CD14-positive monocyte (primary cell): ENCODE measurements around the gene CIBAR2. TPM values are rescaled to one million over a fixed set of nuclear protein-coding genes. Genes with fewer than 3 reads are reported as not detected.

Experiments
- DNase-seq, 3 donors: peaks; one replicate each; pipeline ENCODE4 v3.0.0-alpha.2; 2011 to 2022
- H2AFZ ChIP-seq: 2 replicates; pipeline ENCODE4 v1.6.0; 2012; ENCODE audit warnings: mild to moderate bottlenecking, low read depth, low read length, inconsistent platforms; ENCODE audit not compliant: insufficient read depth, poor library complexity, severe bottlenecking
- H3K27ac ChIP-seq, 2 donors: 1 replicate in 1 of 2; 2 replicates in 1 of 2; pipeline ENCODE4 v1.5.1; 2012 to 2013; ENCODE audit warnings: low read length in 2 of 2, control low read depth in 1 of 2, inconsistent platforms in 1 of 2, low read depth in 1 of 2, mild to moderate bottlenecking in 1 of 2
- H3K27me3 ChIP-seq, 2 donors: one replicate each; pipeline versions ENCODE4 v1.6.0 to v1.6.1; 2011 to 2013; ENCODE audit warnings: low read length in 2 of 2; ENCODE audit not compliant: control insufficient read depth in 2 of 2, insufficient read depth in 2 of 2
- H3K36me3 ChIP-seq, 2 donors: replicated peaks in 1 of 2; 1 replicate in 1 of 2; 2 replicates in 1 of 2; pipeline versions ENCODE4 v1.5.1 to v1.6.1; 2012 to 2013; ENCODE audit warnings: low read length in 2 of 2, control low read depth in 1 of 2, inconsistent platforms in 1 of 2, mild to moderate bottlenecking in 1 of 2; ENCODE audit not compliant: insufficient read depth in 2 of 2, control insufficient read depth in 1 of 2
- H3K4me1 ChIP-seq, 2 donors: 1 replicate in 1 of 2; 2 replicates in 1 of 2; pipeline versions ENCODE4 v1.5.1 to v1.6.1; 2012 to 2013; ENCODE audit warnings: low read length in 2 of 2, control low read depth in 1 of 2, inconsistent platforms in 1 of 2, mild to moderate bottlenecking in 1 of 2, moderate library complexity in 1 of 2; ENCODE audit not compliant: insufficient read depth in 2 of 2, control insufficient read depth in 1 of 2
- H3K4me2 ChIP-seq: replicated peaks from 2 replicates; pipeline ENCODE3; 2012; ENCODE audit warnings: low read length, moderate library complexity, mild to moderate bottlenecking; ENCODE audit not compliant: poor library complexity, severe bottlenecking; ENCODE audit errors: extremely low read depth
- H3K4me3 ChIP-seq, 3 experiments: fragments of 200-600 bp in 1 of 3; sonication (generic) in 1 of 3; replicated peaks in 1 of 3; 1 replicate in 2 of 3; 2 replicates in 1 of 3; pipeline ENCODE4 v1.5.1; 2011 to 2013; ENCODE audit warnings: low read length in 3 of 3, mild to moderate bottlenecking in 3 of 3, control low read depth in 2 of 3, low read depth in 2 of 3, inconsistent platforms in 1 of 3, moderate library complexity in 1 of 3
- H3K79me2 ChIP-seq: 2 replicates; pipeline ENCODE4 v1.6.0; 2012; ENCODE audit warnings: mild to moderate bottlenecking, control low read depth, inconsistent platforms, low read length, moderate library complexity; ENCODE audit not compliant: insufficient read depth
- H3K9ac ChIP-seq: 2 replicates; pipeline ENCODE4 v1.6.0; 2017; ENCODE audit warnings: low read length, mild to moderate bottlenecking; ENCODE audit not compliant: insufficient read depth, poor library complexity, severe bottlenecking
- H3K9me3 ChIP-seq, 2 donors: replicated peaks in 1 of 2; 1 replicate in 1 of 2; 2 replicates in 1 of 2; pipeline versions ENCODE4 v1.5.1 to v1.6.1; 2012 to 2013; ENCODE audit warnings: low read length in 2 of 2, control low read depth in 1 of 2; ENCODE audit not compliant: control insufficient read depth in 1 of 2, insufficient read depth in 1 of 2
- H4K20me1 ChIP-seq: 2 replicates; pipeline ENCODE4 v1.6.0; 2012; ENCODE audit warnings: mild to moderate bottlenecking, low read length, control low read depth, moderate library complexity; ENCODE audit not compliant: insufficient read depth
- H3K27ac Mint-ChIP-seq, 7 donors: one replicate each; pipeline ENCODE4 v1.8.0; 2020; ENCODE audit warnings: mild to moderate bottlenecking in 7 of 7, mixed read lengths in 7 of 7, moderate library complexity in 6 of 7, inconsistent platforms in 2 of 7
- H3K27me3 Mint-ChIP-seq, 3 donors: one replicate each; pipeline ENCODE4 v1.8.0; 2021 to 2022; ENCODE audit warnings: low read depth in 3 of 3, mild to moderate bottlenecking in 3 of 3, mixed read lengths in 3 of 3, moderate library complexity in 3 of 3, inconsistent platforms in 1 of 3
- H3K36me3 Mint-ChIP-seq, 2 donors: one replicate each; pipeline ENCODE4 v1.8.0; 2020; ENCODE audit warnings: mixed read lengths in 2 of 2, inconsistent platforms in 1 of 2, mild to moderate bottlenecking in 1 of 2
- H3K4me1 Mint-ChIP-seq: one replicate; pipeline ENCODE4 v1.8.0; 2020; ENCODE audit warnings: mild to moderate bottlenecking, mixed read lengths
- H3K4me3 Mint-ChIP-seq, 2 donors: one replicate each; pipeline ENCODE4 v1.8.0; 2020; ENCODE audit warnings: mild to moderate bottlenecking in 2 of 2, mixed read lengths in 2 of 2, moderate library complexity in 1 of 2
- H3K9me3 Mint-ChIP-seq, 7 donors: one replicate each; pipeline ENCODE4 v1.8.0; 2020 to 2022; ENCODE audit warnings: mixed read lengths in 7 of 7, mild to moderate bottlenecking in 6 of 7, moderate library complexity in 6 of 7, inconsistent platforms in 2 of 7
- WGBS: methylation state at CpG from one replicate; pipeline ENCODE4 v1.1.5; 2013; ENCODE audit warnings: missing lambda C conversion rate; ENCODE audit not compliant: insufficient coverage; 5-methylcytosine and 5-hydroxymethylcytosine counted together
- intact Hi-C, 2 donors: fragments of 100-400 bp; cut with micrococcal nuclease; formaldehyde crosslinking; loops; one replicate each; pipeline versions ENCODE4 v1.15.0 to v1.15.1; 2023
- polyA plus RNA-seq, 3 donors: library from polyadenylated mRNA; depleted of rRNA in 1 of 3; unstranded in 2 of 3; stranded (reverse) in 1 of 3; fragments of 300-500 nt in 2 of 3; fragments of >200 nt in 1 of 3; fragmentation: Illumina TruSeq in 2 of 3; gene quantifications; 1 replicate in 2 of 3; 2 replicates in 1 of 3; pipeline ENCODE4 v1.2.3, GENCODE V29; 2012 to 2021
- TF ChIP-seq, protein P1 (sequence below): fragments of 200-600 bp; IDR thresholded peaks from one replicate; pipeline ENCODE4 v1.8.0; 2022; ENCODE audit warnings: antibody characterized with exemption, mild to moderate bottlenecking

CIBAR2 gene
- polyA plus RNA-seq, 3 donors = not detected

- H3K27me3 Mint-ChIP-seq = peaks cover 0 to 5% (median 2%) of the 10 kb centered on the region in 3 donors
- peaks cover 77% of the 10 kb centered on the region for H4K20me1 ChIP-seq
- 41% methylated on average over 3 of the region's 10 CpGs for WGBS
- peaks cover 27 to 44% of the 10 kb centered on the region in 2 donors for H3K36me3 ChIP-seq
- H3K36me3 Mint-ChIP-seq = peaks cover 54 to 66% of the 10 kb centered on the region in 2 donors
- TF ChIP-seq, protein P1, sequence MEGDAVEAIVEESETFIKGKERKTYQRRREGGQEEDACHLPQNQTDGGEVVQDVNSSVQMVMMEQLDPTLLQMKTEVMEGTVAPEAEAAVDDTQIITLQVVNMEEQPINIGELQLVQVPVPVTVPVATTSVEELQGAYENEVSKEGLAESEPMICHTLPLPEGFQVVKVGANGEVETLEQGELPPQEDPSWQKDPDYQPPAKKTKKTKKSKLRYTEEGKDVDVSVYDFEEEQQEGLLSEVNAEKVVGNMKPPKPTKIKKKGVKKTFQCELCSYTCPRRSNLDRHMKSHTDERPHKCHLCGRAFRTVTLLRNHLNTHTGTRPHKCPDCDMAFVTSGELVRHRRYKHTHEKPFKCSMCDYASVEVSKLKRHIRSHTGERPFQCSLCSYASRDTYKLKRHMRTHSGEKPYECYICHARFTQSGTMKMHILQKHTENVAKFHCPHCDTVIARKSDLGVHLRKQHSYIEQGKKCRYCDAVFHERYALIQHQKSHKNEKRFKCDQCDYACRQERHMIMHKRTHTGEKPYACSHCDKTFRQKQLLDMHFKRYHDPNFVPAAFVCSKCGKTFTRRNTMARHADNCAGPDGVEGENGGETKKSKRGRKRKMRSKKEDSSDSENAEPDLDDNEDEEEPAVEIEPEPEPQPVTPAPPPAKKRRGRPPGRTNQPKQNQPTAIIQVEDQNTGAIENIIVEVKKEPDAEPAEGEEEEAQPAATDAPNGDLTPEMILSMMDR = no peak
- intact Hi-C loops = no loop called here
- H3K4me2 ChIP-seq = no peak overlapping the region
- peaks cover 89% of the 10 kb centered on the region for H3K79me2 ChIP-seq
- no peak overlapping the region for H3K27ac ChIP-seq
- DNase-seq = no peak
- H3K9me3 ChIP-seq = no peaks in the 10 kb centered on the region
- H3K4me3 ChIP-seq = no peak overlapping the region
- peaks cover 76 to 93% of the 10 kb centered on the region in 2 donors for H3K4me1 ChIP-seq
- H3K4me1 Mint-ChIP-seq = peaks cover 85% of the 10 kb centered on the region
- no peaks in the 10 kb centered on the region for H3K27me3 ChIP-seq
- no peak overlapping the region for H2AFZ ChIP-seq
- H3K27ac Mint-ChIP-seq = no peak overlapping the region
- no peak overlapping the region for H3K9ac ChIP-seq
- no peak overlapping the region for H3K4me3 Mint-ChIP-seq
- peaks cover 0 to 2% (median 0%) of the 10 kb centered on the region in 7 donors for H3K9me3 Mint-ChIP-seq
Measured at GRCh38 chr16:85052536-85052935, 59.7 kb downstream of the CIBAR2 start.

DNA sequence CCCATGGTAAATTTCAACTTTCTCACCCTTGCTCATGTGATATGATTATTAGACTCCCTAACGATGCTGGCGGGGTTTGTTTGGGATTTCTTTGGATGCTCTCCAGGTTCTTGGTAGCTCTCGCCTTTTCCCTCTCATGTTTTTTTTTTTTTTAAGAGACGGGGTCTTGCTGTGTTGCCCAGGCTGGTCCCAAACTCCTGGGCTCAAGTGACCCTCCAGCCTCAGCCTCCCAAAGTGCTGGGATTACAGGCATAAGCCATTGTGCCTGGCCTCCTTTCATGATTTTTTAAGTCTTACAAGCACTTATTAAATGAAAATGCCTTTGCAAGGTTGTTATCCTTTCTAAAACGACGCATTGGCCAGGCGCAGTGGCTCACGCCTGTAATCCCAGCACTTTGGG, 60.6 kb downstream of the CIBAR2 start:
- Mint-ChIP-seq H3K36me3 (peaks cover 51 to 66% of the 10 kb centered on the region in 2 donors), H3K4me3 (no peak overlapping the region), H3K27ac (peak overlapping the region in 1 of 7 donors; percentile 50), H3K9me3 (peaks cover 0 to 2% (median 0%) of the 10 kb centered on the region in 7 donors), H3K27me3 (peaks cover 0 to 5% (median 2%) of the 10 kb centered on the region in 3 donors), H3K4me1 (peaks cover 85% of the 10 kb centered on the region)
- Histone ChIP-seq H3K9me3 (no peaks in the 10 kb centered on the region), H3K27me3 (no peaks in the 10 kb centered on the region), H3K9ac (no peak overlapping the region), H3K27ac (no peak overlapping the region), H3K4me2 (no peak overlapping the region), H3K4me1 (peaks cover 77 to 93% of the 10 kb centered on the region in 2 donors), H3K4me3 (no peak overlapping the region), H3K79me2 (peaks cover 89% of the 10 kb centered on the region), H3K36me3 (peaks cover 18 to 35% of the 10 kb centered on the region in 2 donors), H4K20me1 (peaks cover 77% of the 10 kb centered on the region), H2AFZ (no peak overlapping the region)
- TF ChIP-seq, protein P1 = no peak
- WGBS = 96% methylated on average over 7 of the region's 8 CpGs
- intact Hi-C loops = no loop called here
- DNase-seq = no peak
